AG04450 (cell line): ENCODE measurements around the gene NDUFS4. TPM values are rescaled to one million over a fixed set of nuclear protein-coding genes. Genes with fewer than 3 reads are reported as not detected.
"Not testable (repeated sequence)": the region's sequence is repeated elsewhere in the genome, so short reads cannot be mapped to it uniquely, and the experiment has no call there.

Experiments used
- CTCF ChIA-PET: fragments of 300-600, 350-600 bp; formaldehyde crosslinking; extraction: SDS; loops from one replicate; lab custom pipeline; 2022; ENCODE audit warnings: antibody characterized with exemption, inconsistent platforms; lab: Charles Lee
- POLR2A ChIA-PET: fragments of 350-600 bp; formaldehyde crosslinking; extraction: SDS; loops from one replicate; lab custom pipeline; 2021; ENCODE audit warnings: antibody characterized with exemption, inconsistent platforms; lab: Yijun Ruan, JAX
- DNase-seq: peaks from one replicate; pipeline ENCODE4 v3.0.0-alpha.2; 2011; ENCODE audit warnings: low read depth, low spot score
- H3K27ac ChIP-seq: one replicate; pipeline ENCODE4 v1.5.1; 2012; ENCODE audit warnings: low read depth, low read length, control low read depth
- H3K27me3 ChIP-seq: one replicate; pipeline ENCODE4 v1.6.0; 2012; ENCODE audit warnings: low read length; ENCODE audit not compliant: control insufficient read depth, insufficient read depth
- H3K4me3 ChIP-seq: 2 replicates; pipeline ENCODE4 v1.5.1; 2011; ENCODE audit warnings: mild to moderate bottlenecking, low read depth, low read length, control low read depth
- H3K9me3 ChIP-seq: 2 replicates; pipeline ENCODE4 v1.5.1; 2012; ENCODE audit warnings: low read length; ENCODE audit not compliant: control insufficient read depth, insufficient read depth
- CTCF ChIP-seq: IDR thresholded peaks from 2 replicates; pipeline ENCODE4 v1.5.1; 2011; ENCODE audit warnings: low read depth, low read length, control low read depth, inconsistent platforms
- polyA plus RNA-seq: library from polyadenylated mRNA; depleted of rRNA; stranded (reverse); fragments of >200 nt; gene quantifications from 2 replicates; pipeline ENCODE4 v1.2.3, GENCODE V29; 2011

NDUFS4 gene
- polyA plus RNA-seq, 1 experiment = 201 TPM

GRCh38 chr5:53597894-53598293 lies 37.5 kb downstream of the NDUFS4 start:
- H3K27ac ChIP-seq = no peak overlapping the region
- DNase-seq = no peak
- no peak for TF ChIP-seq CTCF
- H3K9me3 ChIP-seq = no peaks in the 10 kb centered on the region; the same call in 1 of the 2 replicates
- CTCF ChIA-PET = no interaction called here
- H3K27me3 ChIP-seq = no peaks in the 10 kb centered on the region
- POLR2A ChIA-PET = no interaction called here
- H3K4me3 ChIP-seq = no peak overlapping the region

- no peak overlapping the region for H3K27ac ChIP-seq
- H3K4me3 ChIP-seq = no peak overlapping the region
- no peaks in the 10 kb centered on the region; the same call in 1 of the 2 replicates for H3K9me3 ChIP-seq
- ChIA-PET CTCF (interaction anchor here (0.6 kb wide), 2 partner anchors 62 to 408 kb away, joined by 3 to 4 read pairs; no protein-coding TSS in a partner anchor), POLR2A (no interaction called here)
- no peaks in the 10 kb centered on the region for H3K27me3 ChIP-seq
- no peak for TF ChIP-seq CTCF
- no peak for DNase-seq
Measured at GRCh38 chr5:53601570-53601969, 41.1 kb downstream of the NDUFS4 start.

- H3K27me3 ChIP-seq = no peaks in the 10 kb centered on the region
- CTCF ChIA-PET = interaction anchor here (0.6 kb wide), 3 partner anchors 116 to 626 kb away, joined by 3 to 4 read pairs (median 3); no protein-coding TSS in a partner anchor
- TF ChIP-seq CTCF = no peak
- H3K4me3 ChIP-seq = no peak overlapping the region
- no peaks in the 10 kb centered on the region; the same call in 1 of the 2 replicates for H3K9me3 ChIP-seq
- POLR2A ChIA-PET = no interaction called here
- H3K27ac ChIP-seq = no peak overlapping the region
- DNase-seq = peak; percentile 20
Measured at GRCh38 chr5:53603009-53603687, 42.7 kb downstream of the NDUFS4 start.

- TF ChIP-seq CTCF = no peak
- no peaks in the 10 kb centered on the region for H3K27me3 ChIP-seq
- DNase-seq = no peak
- ChIA-PET CTCF (no interaction called here), POLR2A (no interaction called here)
- no peak overlapping the region for H3K27ac ChIP-seq
- no peak overlapping the region for H3K4me3 ChIP-seq
- H3K9me3 ChIP-seq = no peaks in the 10 kb centered on the region; the same call in 1 of the 2 replicates
Measured at GRCh38 chr5:53604309-53604708, 43.9 kb downstream of the NDUFS4 start.

- ChIA-PET POLR2A (no interaction called here), CTCF (no interaction called here)
- Histone ChIP-seq H3K4me3 (no peak overlapping the region), H3K27me3 (no peaks in the 10 kb centered on the region), H3K27ac (no peak overlapping the region), H3K9me3 (no peaks in the 10 kb centered on the region)
- no peak for TF ChIP-seq CTCF
- DNase-seq = no peak
Measured at GRCh38 chr5:53607886-53608285, 47.4 kb downstream of the NDUFS4 start.

GRCh38 chr5:53608897-53609296 lies 48.5 kb downstream of the NDUFS4 start:
- DNase-seq, POLR2A ChIA-PET, H3K9me3 ChIP-seq, H3K27ac ChIP-seq, H3K4me3 ChIP-seq, H3K27me3 ChIP-seq, CTCF ChIA-PET: not testable (repeated sequence)
